GM19455 (cell line): ENCODE data around the gene RFX8.
"Not testable (repeated sequence)": the region's sequence is repeated elsewhere in the genome, so short reads cannot be mapped to it uniquely, and the experiment has no call there.

ENCODE experiments used
- ATAC-seq: cut with Tn5 transposase; IDR thresholded peaks from one replicate; pipeline ENCODE4 v1.9.1; 2021; ENCODE audit not compliant: unreplicated experiment

The RFX8 gene

GRCh38 chr2:101486994-101487393, 12.1 kb upstream of the RFX8 start:
- ATAC-seq: no peak

DNA sequence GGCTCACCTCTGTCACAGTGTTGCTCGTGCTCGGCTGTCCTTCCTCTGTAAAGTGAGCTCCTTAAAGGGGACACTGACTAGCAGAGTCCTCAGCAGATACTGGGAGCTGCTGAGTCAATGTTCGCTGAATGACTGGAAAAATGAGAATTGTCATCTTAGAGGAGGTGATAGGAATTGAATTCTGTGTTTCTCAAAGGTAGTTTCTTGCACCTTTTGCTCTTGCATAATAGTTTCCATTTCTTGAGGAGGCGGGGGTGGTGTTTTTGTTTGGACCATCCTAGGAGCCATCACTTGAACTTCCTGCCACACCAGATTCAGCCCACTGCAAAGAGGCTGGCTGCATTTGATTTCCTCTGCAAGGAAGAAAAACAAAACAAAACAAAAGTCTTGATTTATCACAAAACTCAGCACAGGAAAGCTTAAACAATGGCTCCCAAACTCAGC, 11.4 kb upstream of the RFX8 start:
- ATAC-seq: no peak

DNA sequence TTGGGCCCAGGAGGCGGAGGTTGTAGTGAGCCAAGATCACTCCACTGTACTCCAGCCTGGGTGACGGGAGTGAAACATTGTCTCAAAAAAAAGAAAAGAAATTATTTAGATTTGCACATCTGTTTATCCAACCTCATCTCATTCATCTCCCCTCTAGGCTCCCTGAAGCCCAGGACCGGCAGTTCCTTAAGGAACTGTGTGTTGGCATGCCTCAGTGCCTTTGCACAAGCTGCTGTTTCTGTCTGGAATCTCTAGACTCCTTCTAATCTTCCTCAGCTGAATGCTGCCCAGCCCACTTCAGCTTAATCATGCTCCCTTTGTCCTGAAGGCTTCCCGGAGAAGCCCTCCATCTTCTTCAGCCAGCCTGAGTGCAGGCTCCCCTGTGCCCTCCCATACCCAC, 10.9 kb upstream of the RFX8 start:
- no peak for ATAC-seq

- ATAC-seq: no peak
Observed at GRCh38 chr2:101480764-101481163, 5.9 kb upstream of the RFX8 start.

DNA sequence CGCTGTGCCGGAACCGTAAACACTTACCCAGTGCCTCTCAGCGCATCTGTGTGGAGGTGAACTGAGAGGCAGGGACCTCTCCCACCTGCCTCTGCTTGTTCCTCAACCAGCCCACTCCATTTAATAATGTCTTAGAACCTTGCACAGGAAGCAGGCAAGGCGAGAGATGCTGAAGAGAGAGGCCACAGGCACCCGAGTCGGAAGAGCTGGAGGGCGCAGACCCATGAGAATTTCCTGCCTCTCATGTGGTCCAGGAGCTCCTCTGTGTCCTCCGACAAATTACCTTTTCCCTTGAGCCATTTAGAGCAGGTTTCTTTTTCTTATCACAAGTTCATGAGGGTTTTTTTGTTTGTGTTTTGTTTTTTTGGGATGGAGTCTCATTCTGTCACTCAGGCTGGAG, 4.9 kb upstream of the RFX8 start:
- ATAC-seq: no peak

DNA sequence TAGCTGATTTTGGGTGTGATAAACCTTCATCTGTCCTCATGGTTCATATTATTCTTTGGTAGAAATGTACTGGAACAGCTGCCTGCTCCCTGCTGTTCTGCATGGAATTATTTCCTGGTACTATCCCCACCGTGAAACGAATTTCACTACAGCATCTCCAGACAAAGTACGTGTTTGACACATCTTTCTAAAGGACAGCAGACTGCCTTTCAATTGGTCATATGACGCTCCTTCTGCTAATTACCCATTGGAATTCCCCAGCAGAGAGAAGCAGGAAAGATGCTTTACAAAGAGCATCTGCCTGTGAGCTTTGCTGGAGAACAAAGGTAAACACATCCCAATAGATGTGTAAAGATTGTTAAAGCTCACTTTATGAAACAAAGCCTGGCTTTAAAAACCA, 4.4 kb upstream of the RFX8 start:
- ATAC-seq: no peak

GRCh38 chr2:101478181-101479001, 3.5 kb upstream of the RFX8 start:
- no peak for ATAC-seq

- no peak for ATAC-seq
Observed at GRCh38 chr2:101477556-101477955, 2.6 kb upstream of the RFX8 start.

- ATAC-seq: no peak
Observed at GRCh38 chr2:101476605-101477208, 1.8 kb upstream of the RFX8 start.

- no peak for ATAC-seq
Observed at GRCh38 chr2:101473911-101474701, 806 bp downstream of the RFX8 start.

DNA sequence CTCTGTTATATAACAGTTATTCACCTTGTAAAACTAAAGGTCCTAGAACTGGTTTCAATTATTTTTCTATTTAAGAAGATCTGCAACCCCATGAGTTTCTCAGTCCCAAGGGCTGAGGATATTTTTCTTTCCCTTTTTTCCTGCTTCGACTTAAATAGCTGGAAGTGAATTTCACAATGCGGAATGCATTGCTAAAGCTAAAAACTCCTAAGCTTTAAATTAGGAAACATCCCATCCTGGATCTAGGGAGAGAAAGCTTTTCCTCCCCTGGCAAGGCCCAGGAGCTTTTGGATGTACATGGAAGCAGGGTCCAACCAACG, 1.4 kb downstream of the RFX8 start:
- no peak for ATAC-seq

- ATAC-seq: no peak
Observed at GRCh38 chr2:101469863-101470262, 5.0 kb downstream of the RFX8 start.

GRCh38 chr2:101467306-101467705, 7.6 kb downstream of the RFX8 start:
- ATAC-seq: no peak

- no peak for ATAC-seq
Observed at GRCh38 chr2:101466426-101466825, 8.5 kb downstream of the RFX8 start.

DNA sequence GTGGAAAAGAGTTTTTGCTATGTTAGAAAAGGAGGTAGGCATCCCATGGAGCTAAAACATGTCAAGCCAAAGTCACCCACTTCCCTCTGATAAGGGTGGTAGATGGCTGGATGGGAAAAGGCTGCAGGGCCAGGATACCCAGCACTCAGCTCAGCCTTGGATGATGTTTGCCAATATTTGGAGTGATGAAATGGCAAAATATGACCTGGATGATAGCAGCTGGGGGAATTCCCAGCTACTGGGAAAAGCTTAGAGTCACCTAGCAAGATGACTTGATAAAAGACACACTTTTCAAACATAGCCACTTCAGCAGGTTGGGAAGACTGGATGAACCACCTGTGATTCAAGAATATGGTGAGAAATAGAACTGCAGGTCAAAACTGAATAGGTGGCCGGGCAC, 10.1 kb downstream of the RFX8 start:
- ATAC-seq: no peak

GRCh38 chr2:101463911-101464641, 10.8 kb downstream of the RFX8 start:
- ATAC-seq: no peak

DNA sequence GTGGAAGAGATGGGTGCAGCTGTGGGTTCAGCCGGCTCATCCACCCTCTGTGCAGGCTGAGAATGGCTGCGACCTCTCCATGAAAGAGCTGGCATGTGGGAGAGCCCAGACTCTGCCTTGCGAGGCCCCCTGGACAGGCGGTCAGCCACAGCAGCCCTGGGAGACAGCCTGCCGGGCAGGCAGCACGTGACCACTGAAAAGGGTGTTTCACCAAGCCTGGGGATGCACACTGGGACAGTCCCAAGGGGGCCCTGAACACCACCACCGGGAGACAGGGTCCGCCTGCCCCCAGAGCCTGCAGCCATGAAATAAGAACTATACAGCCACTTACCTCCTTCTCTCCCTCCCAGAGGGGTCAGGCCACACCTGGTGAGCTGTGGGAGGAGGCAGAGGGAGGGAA, 11.5 kb downstream of the RFX8 start:
- no peak for ATAC-seq

- ATAC-seq: no peak
Observed at GRCh38 chr2:101461381-101461780, 13.5 kb downstream of the RFX8 start.

DNA sequence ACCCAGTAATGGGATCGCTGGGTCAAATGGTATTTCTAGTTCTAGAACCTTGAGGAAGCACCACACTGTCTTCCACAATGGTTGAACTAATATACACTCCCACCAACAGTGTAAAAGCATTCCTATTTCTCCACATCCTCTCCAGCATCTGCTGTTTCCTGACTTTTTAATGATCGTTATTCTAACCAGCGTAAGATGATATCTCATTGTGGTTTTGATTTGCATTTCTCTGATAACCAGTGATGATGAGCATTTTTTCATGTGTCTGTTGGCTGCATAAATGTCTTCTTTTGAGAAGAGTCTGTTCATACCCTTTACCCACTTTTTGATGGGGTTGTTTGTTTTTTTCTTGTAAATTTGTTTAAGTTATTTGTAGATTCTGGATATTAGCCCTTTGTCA, 20.5 kb downstream of the RFX8 start:
- not testable (repeated sequence) for ATAC-seq

DNA sequence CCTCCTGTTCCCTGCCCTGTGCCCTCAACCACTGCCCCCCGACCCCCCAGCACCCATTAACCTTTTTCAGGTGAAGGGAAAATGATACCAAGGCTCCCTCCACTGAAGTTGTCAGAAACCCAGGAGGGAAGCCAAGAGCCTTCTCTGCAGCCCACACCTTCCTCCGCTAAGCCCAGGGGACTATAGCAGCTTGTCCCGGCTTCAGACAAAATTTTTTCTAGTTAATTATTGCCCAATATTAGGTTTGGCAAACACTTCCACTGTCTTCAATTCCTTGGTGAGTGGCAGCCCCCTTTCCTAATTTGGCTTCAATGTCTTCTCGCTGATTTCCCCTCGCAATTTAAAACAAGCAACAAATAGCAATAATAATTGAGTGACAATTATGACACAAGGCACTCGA, 23.9 kb downstream of the RFX8 start:
- ATAC-seq: no peak

- no peak for ATAC-seq
Observed at GRCh38 chr2:101446869-101447268, 28.0 kb downstream of the RFX8 start.
